Retina (tissue), 1 donor: Measurements from ENCODE around the gene LIN28B.
"Not testable (repeated sequence)": the region's sequence is repeated elsewhere in the genome, so short reads cannot be mapped to it uniquely, and the experiment has no call there.

Experiments
- DNase-seq: peaks from one replicate; pipeline ENCODE4 v3.0.0-alpha.2; 2016

Gene LIN28B

DNA sequence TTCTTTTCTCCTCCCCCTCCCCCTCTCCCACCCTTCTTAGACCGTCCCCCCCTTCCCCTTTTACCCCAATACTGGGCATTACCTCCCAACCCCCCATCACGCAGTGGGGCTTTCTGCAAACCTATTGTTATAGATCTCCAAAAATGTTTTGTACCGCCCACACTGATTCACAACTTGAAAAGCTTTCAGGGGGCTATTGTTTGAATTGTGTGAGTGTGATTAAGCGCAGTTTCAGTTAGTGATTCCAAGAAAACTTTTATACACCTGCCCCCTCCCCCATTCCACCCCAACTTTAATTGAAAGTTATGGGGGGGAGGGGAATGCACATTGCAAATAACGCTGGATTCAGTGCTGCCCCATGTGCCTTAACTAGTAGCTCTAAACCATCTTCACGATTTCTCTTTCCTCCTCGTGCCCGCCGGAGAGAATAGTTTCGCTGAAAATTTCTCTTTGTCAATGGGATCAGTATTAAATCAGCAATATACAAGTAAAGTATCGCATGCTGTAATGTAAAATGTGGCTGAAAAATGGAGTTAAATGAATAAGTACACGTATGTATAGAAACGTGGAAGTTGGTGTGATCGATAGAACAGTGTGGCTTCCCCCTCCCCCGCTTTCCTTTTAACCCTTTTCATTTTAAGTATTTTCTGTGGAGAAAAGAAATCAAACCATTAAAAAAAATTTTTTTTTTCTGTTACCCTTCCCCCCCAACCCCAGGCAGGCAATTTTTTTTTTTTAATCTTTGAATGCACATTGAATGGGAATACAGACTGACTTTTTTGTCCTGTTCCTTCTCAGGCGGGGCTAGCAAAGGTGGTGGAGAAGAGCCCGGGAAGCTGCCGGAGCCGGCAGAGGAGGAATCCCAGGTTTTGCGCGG lies 632 bp downstream of the LIN28B start:
- peak; percentile 77 for DNase-seq

DNA sequence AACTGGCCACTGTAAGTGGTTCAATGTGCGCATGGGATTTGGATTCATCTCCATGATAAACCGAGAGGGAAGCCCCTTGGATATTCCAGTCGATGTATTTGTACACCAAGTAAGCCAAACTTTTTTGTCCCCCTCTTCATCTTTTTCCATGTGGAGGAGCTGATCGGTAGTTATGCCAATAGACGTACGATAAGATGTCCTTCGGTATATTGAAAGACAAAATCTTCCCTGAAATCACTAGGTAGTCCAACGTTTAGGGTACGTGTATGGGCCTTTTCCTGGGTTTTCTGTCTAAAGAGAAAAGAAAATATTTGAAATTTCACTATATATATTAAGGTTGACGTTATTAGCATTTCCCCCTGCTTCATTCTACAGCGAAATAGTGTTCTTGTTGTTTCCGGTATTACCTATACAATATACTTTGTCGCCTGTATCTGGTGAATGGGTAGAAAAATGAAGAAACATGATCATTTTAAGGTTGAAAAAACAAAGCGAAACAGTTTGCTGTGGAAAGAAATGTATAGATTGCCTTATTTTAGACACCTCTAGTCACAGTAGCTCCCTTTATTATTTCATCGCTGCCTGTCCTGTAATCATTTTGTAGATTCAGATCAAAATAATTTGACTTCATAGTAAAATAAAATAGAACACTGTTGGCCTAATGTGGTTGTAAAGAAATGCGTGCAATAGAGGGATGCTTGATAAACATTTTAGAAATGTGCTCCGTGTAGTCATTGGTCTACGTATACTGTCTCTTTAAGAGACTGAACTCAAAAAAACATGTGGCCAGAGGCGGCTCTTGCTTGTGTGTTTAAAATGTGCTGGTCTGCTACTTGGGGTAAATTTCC lies 1.5 kb downstream of the LIN28B start:
- peak; percentile 46 for DNase-seq

DNA sequence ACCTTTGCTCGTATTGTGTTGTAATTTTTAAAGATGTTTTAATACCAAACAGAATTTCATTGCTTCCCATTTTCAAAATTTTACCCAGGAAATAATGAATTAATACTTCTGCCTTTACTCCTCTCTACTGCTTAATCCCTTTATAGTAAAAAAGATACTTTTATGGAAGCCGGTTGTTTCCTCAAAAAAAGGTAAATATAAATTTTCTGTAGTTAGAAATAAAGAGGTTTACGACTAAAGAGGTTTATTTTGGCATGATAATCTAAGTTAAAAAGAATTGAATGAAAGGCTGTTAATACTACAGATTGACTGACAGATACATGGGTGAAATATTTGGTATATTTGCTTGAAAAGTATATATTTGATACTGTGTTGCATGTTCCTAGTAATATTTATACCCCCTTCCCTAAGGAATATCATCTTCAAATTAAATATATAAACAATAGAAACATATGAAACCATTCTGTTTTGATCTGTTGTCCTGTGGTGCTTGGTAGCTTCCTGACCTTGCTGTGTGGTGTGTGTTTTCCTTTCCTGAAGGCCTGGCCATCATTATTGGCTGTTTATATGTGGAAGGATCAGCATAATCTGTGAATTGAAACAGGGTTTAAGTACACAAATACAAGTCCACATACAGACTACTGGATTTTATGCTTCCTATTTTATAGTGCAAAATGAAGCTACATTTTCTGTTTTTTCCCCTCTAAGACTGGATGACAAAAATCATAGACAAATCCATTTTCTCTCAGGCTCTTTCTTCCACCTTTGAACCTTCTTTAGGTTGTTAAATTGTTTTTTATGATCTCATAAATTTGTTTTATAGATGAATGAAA lies 2.3 kb downstream of the LIN28B start:
- no peak for DNase-seq

DNA sequence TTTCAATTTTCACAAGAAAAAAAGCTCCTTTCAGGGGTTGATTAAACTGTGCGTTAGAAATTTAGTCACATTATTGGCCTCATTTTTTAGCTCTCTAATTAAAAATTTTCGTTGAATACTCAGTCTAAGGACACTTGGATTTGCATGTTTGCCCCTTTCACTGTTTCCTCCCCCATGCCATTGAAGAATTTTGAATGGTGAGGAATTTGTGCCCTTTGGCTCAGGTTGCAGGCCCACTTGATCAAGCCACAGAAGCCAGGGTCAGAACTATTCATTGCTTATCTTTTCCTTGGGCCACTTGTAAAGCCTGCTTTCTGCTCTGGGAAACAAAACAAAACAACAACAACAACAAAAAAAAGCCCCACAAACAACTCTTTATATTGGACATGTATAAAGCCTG lies 12.2 kb downstream of the LIN28B start:
- DNase-seq: no peak

DNA sequence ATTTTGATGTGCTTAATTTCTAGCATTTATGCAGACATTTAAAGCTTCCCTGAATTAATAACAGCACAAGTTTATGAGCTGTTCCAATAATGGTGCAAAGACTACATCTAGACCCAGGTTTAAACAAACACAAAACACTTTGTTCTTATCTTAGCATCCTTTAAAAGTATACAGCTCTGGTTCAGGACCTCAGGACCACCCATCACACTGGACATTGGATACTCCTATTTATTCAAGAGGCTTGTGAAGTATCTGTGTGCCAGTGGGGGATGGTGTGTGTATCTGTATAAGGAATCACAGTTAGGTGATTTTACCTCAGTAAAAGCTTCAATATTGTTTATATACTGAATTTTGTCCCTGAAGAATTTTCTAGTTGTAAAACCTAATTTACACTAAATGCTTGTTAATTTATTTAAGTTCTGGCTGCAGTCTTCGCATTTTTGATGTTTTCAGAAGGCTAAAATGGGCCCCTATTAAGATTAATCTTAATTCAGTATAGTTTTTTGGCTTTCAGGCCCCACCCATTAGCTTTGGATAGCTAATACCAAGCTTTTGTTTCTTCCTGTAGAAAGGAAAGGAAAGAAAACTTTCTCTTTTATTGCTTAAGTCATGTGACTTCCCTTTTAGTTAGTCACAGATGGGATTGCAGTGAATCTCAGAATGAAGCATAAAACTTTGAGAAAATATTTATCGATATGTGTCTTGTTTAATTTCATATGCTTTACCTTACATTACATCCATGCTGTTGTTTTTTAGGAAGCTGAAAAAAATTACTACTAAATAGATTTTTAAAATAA lies 13.1 kb downstream of the LIN28B start:
- no peak for DNase-seq

DNA sequence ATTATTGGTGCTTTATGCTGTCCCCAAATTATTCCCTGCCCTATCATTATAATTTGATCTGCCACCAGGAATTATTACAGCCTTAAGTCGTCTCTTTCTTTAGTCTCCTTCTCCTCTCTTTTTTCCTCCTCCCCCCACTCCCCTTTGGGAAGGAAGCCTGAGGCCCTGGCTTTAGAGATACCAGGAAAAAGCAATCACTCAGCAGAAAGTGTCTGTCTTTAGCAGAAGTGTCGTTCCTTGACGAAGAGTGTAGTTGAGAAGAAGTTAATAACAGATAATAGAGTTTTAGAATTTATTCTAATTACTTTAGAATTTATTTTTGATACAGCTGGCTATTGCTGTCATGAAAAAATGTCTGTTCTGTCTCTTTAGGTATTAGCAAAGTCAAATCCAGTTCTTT lies 16.5 kb downstream of the LIN28B start:
- no peak for DNase-seq

DNA sequence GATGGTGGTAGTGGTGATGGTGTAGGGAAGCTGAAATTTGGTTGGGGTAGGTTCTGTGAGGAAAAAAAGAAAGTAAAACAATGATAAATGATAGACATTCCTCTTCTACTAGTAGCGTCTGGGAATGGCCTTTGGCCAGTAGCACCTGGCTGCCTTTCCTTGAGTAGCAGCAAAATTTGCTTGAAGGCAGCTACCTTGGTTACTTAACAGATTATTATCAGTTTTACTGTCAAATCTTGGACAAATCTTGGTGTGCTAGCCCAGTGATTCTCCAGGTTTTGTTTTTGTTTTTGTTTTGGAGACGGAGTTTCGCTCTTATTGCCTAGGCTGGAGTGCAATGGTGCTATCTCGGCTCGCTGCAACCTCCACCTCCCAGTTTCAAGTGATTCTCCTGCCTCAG lies 26.4 kb downstream of the LIN28B start:
- DNase-seq: no peak

DNA sequence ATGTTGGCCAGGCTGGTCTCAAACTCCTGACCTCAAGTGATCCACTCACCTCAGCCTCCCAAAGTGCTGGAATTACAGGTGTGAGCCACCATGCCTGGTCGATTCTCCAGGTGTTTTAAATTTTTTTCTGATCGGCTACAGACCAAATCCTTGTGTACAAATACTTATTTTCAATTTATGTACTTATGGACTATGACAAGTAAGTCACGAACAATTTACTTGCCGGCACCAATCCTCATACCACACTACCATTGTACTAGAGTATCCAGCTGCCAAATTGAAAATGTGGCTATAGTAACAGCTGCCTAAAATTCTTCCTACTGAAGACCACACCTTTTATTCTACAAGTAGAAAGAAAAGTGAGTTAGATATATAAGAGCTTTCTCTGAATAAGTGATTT lies 26.9 kb downstream of the LIN28B start:
- no peak for DNase-seq

DNA sequence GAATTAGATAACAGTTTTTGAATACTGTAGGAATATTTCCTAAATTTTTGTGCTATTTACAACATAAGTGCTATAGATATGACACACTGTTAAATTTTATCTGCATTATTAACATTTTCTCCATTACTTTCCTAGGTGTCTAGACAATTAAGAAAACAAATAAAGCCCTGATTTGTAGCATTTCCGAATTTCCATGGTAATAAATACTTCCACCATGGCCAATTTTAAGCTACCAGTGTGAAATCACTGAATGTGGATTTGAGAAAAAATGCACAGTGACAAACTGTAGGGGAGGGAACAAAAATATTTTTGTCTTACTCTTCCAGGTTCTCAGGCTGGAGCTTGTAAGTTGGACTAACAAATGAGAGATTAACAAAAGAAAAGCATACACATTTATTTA lies 27.9 kb downstream of the LIN28B start:
- no peak for DNase-seq

DNA sequence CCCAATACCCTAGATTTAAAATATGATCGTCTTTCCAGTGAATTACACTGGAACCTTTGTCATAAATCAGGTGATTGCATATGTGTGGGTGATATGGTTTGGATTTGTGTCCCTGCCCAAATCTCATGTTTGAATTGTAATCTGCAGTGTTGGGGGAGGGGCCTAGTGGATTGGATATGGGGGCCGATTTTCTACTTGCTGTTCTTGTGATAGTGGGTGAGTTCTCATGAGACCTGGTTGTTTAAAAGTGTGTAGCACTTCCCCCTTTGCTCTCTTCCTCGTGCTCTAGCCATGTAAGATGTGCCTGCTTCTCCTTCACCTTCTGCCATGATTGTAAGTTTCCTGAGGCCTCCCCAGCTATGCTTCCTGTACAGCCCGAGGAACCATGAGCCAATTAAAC lies 29.0 kb downstream of the LIN28B start:
- DNase-seq: not testable (repeated sequence)

DNA sequence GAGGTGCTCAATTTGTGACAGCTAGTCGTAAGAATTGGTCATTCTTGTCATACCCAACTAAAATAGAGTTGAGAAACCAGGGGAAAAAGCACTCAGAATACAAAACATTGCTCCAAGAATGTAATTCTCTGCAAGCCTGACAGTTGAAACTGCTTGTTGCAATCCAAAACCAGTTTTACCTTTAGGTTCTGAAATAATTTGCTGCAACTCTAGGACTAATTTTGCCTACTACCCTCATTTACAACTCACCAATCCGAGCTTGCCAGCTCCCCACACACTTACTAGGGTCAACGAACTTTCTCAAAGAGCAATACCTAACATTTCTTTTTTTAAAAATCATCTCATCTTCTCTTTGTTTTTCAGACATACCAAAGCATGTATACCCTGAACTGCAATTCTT lies 29.7 kb downstream of the LIN28B start:
- no peak for DNase-seq

DNA sequence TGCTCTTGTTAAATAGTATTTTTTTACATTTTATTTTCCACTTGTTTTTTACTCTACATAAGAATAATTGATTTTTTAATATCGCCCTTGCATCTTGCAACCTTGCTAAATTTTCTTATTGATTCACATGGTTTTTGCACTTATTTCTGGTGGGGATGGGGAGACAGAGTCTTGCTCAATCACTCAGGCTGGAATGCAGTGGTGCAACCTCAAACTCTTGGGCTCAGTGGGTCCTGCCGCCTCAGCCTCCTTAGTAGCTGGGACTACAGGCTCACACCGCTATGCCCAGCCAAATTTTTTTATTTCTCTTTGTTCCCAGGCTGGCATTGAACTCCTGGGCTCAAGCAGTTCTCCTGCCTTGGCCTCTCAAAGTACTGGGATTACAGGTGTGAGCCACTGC lies 30.3 kb downstream of the LIN28B start:
- DNase-seq: no peak

DNA sequence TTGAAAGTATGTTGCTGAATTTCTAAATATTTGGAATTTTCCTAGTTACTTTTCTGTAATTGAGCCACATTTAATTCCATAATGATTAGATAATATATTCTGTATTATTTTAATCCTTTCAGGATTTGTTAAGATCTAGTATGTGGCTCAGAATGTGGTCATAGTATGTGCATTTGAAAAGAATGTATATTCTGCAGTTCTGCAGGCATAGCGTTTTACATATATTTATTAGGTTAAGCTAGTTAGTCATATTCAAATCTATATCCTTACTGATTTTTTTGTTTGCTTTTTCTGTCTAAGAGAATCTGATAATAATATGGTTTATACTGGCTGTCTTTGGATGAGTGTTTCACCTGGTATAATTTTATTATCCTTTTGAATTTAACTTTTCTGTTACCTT lies 33.2 kb downstream of the LIN28B start:
- no peak for DNase-seq

DNA sequence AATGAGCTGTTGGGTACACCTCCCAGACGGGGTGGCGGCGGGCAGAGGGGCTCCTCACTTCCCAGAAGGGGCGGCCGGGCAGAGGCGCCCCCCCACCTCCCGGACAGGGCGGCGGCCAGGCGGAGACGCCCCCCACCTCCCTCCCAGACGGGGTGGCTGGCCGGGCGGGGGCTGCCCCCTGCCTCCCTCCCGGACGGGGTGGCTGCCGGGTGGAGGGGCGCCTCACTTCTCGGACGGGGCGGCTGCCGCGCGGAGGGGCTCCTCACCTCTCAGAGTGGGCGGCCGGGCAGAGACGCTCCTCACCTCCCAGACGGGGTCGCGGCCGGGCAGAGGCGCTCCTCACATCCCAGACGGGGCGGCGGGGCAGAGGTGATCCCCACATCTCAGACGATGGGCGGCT lies 34.2 kb downstream of the LIN28B start:
- DNase-seq: not testable (repeated sequence)

DNA sequence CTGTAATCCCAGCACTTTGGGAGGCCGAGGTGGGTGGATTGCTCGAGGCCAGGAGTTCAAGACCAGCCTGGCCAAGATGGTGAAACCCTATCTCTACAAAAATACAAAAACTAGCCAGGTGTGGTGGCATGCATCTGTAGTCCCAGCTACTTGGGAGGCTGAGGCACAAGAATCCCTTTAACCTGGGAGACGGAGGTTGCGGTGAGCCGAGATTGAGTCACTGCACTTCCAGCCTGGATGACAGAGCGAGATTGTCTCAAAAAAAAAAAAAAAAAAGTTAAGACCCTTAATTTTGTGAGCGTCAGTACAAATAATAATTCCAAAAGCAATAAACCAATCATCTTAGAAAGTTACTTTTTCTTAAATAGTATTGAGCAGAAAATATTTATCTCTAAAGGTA lies 36.7 kb downstream of the LIN28B start:
- DNase-seq: not testable (repeated sequence)

DNA sequence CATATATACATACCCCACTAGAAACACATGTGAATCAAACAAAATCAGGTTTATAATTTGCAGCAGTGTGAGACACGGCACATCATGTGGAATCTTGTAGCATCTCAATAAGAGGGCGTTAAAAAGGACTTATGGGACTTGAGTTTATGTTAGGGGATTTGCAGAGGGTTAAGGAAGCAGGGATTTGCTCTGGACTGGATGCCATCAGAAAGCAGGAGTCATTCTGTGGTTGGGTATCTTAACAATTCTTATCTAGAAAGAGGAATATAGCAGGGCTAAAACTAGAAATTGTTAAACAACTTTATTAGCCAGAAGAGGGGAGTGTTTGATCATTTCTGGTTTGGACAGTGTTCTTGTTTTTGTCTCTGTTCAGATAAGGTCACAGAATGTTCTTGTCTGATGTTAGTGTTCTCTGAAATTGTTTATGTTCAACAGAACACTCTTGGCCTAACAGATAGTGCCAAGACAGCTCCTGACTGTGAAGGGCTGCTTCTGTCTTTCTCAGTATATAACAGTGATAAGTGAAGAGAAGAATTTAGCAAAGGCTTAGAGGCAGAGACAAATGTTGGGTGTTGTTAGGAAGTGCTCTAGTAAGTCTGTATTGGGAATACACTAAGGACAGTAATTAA lies 39.2 kb downstream of the LIN28B start:
- DNase-seq: no peak

DNA sequence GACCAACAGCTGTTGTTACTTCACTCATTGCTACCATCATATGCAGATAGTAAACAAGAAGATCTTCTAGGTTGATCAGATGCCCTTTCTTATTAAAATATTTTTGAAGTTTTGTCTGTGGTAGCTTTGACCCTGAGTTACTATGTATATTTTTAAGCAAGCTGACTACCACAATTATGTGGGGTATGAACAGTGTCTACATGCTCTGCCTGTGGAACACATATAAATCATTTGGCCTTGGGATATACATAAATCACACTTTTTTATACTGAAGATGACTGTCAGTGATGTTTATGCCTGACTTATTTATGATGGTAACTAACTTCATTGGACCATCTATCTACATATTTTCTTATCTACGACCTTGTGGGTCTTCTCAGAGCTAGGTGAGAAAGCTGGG lies 44.2 kb downstream of the LIN28B start:
- no peak for DNase-seq

DNA sequence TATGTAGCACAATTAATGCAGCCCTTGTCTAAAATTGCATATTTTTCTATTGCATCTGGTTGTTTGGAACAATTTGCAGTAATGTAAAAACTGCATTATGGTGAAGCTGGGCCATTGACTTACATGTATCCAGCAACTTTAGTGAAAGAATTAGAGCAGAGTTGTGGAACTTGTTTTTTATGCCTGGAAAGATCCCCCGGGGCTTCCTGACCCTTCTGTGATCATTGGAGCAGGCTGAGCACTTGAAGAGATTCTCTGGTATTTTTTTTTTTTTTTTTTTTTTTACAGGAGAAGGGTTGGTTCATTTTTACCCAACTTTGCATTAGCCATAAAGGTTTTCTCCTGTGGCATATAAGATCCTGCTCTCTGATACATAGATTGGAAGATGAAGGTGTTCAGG lies 45.0 kb downstream of the LIN28B start:
- DNase-seq: no peak

DNA sequence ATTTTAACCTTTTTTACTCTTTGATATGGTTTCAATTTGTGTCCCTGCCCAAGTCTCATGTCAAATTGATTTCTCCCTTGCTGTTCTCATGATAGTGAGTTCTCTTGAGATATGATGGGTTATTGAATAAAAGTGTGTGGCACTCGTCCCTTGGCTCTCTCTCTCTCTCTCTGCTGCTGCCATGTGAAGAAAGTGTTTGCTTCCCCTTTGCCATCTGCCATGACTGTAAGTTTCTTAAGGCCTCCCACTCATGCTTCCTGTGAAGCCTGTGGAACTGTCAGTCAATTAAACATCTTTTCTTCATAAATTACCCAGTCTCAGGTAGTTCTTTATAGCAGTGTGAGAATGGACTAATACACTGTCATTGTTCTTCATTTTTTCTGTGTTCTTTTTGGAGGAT lies 48.5 kb downstream of the LIN28B start:
- no peak for DNase-seq

DNA sequence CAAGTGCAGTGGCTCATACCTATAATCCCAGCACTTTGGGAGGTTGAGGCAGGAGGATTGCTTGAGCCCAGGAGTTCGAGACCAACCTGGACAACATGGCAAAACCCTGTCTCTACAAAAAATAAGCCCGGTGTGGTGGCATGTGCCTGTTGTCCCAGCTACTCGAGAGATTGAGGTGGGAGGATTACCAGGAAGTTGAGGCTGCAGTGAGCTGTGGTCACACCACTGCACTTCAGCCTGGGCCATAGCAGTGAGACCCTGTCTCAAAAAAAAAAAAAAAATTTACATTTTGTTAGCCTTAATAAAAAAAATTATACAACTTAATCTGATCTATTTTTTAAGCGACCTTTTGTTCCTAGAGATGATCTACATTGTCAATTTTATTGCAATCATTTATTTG lies 56.6 kb downstream of the LIN28B start:
- DNase-seq: not testable (repeated sequence)

DNA sequence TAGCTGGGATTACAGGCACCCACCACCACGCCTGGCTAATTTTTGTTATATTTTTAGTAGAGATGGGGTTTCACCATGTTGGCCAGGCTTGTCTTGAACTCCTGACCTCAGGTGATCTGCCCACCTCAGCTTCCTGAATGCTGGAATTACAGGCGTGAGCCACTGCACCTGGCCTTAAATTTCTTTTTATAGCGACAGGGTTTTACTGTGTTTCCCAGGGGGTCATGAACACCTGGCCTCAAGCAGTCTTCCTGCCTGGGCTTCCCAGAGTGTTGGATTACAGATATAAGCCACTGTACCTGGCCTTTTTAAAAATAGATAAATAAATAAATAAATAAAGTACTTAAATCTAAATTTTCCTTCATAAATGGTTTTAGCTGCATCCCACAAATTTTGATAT lies 57.5 kb downstream of the LIN28B start:
- no peak for DNase-seq

DNA sequence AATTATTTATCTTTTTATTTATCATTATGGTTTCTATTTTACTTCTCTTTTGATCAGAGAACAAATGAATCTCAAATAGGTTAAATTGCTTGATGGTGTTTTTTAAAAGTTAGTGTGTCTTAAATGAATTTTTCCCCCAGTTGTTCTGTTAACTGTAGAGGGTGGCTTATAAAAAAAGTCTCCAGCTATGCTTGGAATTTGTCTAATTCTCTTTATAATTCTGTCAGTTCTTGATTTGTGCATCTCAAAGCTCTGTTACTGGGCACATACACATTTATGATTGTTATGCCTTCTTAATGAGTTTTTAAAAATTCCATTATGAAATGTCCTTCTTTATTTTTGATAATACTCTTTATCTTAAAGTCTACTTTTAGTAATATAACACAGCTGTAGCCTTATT lies 58.0 kb downstream of the LIN28B start:
- DNase-seq: no peak
